OCI-LY7 (cell line): ENCODE results near the gene DLX5. TPM values are rescaled to one million over a fixed set of nuclear protein-coding genes. Genes with fewer than 3 reads are reported as not detected.

Experiments
- BruUV-seq: library from RNA; stranded (reverse); fragments of 400-500 nt; replicated peaks from 2 replicates; lab custom pipeline; 2021; lab: Mats Ljungman, UMichigan
- CTCF ChIA-PET: fragments of 300-600 bp; sonication (Branson Sonifier 250); formaldehyde crosslinking; loops from one replicate; lab custom pipeline; 2022; ENCODE audit warnings: antibody characterized with exemption; ENCODE audit not compliant: unreplicated experiment; lab: Charles Lee
- POLR2A ChIA-PET: fragments of 300-600 bp; sonication (Branson Sonifier 250); formaldehyde crosslinking; loops from one replicate; lab custom pipeline; 2022; ENCODE audit warnings: antibody characterized with exemption; lab: Charles Lee
- DNase-seq: peaks from one replicate; pipeline ENCODE4 v3.0.0-alpha.2; 2015; ENCODE audit warnings: low spot score
- H2AFZ ChIP-seq: fragments of 200-600 bp; sonication (generic), shearing (Covaris generic); 2 replicates; pipeline ENCODE4 v1.6.1; 2014; ENCODE audit warnings: mild to moderate bottlenecking, antibody characterized with exemption, low read length, moderate library complexity
- H3K27ac ChIP-seq: fragments of 200-600 bp; sonication (generic); 2 replicates; pipeline ENCODE4 v1.5.1; 2014; ENCODE audit warnings: mixed run types, low read depth, mild to moderate bottlenecking, moderate library complexity, low read length, inconsistent platforms; ENCODE audit not compliant: poor library complexity, severe bottlenecking
- H3K36me3 ChIP-seq: fragments of 200-600 bp; sonication (generic); 2 replicates; pipeline ENCODE4 v1.6.1; 2014; ENCODE audit warnings: mild to moderate bottlenecking, antibody characterized with exemption, low read length, moderate library complexity, mixed read lengths; ENCODE audit not compliant: insufficient read depth
- H3K4me1 ChIP-seq: fragments of 200-600 bp; sonication (generic); 2 replicates; pipeline ENCODE4 v1.5.1; 2014; ENCODE audit warnings: mild to moderate bottlenecking, low read length; ENCODE audit not compliant: insufficient read depth, poor library complexity, severe bottlenecking
- H3K4me2 ChIP-seq: fragments of 200-600 bp; sonication (generic); 2 replicates; pipeline ENCODE4 v1.6.1; 2014; ENCODE audit warnings: mild to moderate bottlenecking, low read length
- H3K4me3 ChIP-seq: fragments of 200-600 bp; sonication (generic); 2 replicates; pipeline ENCODE4 v1.5.1; 2014; ENCODE audit warnings: mild to moderate bottlenecking, low read depth, low read length; ENCODE audit not compliant: poor library complexity, severe bottlenecking
- H3K79me2 ChIP-seq: fragments of 200-600 bp; sonication (generic); 2 replicates; pipeline ENCODE4 v1.6.1; 2016; ENCODE audit warnings: low read depth, mild to moderate bottlenecking, low read length, moderate library complexity, mixed read lengths; ENCODE audit not compliant: insufficient read depth
- H3K9me2 ChIP-seq: fragments of 200-600 bp; sonication (generic); 2 replicates; pipeline ENCODE4 v1.6.1; 2016; ENCODE audit warnings: mild to moderate bottlenecking, low read length, mixed read lengths; ENCODE audit not compliant: insufficient read depth
- H3K9me3 ChIP-seq: fragments of 200-600 bp; sonication (generic); 2 replicates; pipeline ENCODE4 v1.6.1; 2014; ENCODE audit warnings: mild to moderate bottlenecking, mixed run types, low read length, mixed read lengths
- H4K20me1 ChIP-seq: fragments of 200-600 bp; sonication (generic); 2 replicates; pipeline ENCODE4 v1.6.1; 2014; ENCODE audit warnings: mild to moderate bottlenecking, antibody characterized with exemption, low read length, moderate library complexity, mixed read lengths; ENCODE audit not compliant: insufficient read depth
- EZH2phosphoT487 ChIP-seq: fragments of 200-600 bp; sonication (generic); IDR thresholded peaks from 2 replicates; pipeline ENCODE4 v1.6.1; 2018; ENCODE audit warnings: low read depth, borderline replicate concordance, mild to moderate bottlenecking, mixed run types, antibody characterized with exemption, low read length, moderate library complexity, mixed read lengths
- intact Hi-C: fragments of 100-400 bp; cut with micrococcal nuclease; formaldehyde crosslinking; loops from one replicate; pipeline ENCODE4 v1.10.0; 2022; ENCODE audit not compliant: unreplicated experiment
- total RNA-seq, 2 experiments: library from RNA; depleted of rRNA in 1 of 2; stranded (reverse); fragments of >200 nt in 1 of 2; shearing (Covaris generic) in 1 of 2; gene quantifications; 2 replicates each; pipeline ENCODE4 v1.2.3, GENCODE V29; 2014 to 2022
- TF ChIP-seq, protein P1 (sequence below): fragments of 200-600 bp; sonication (generic); conservative IDR thresholded peaks from 2 replicates; pipeline ENCODE4 v1.5.1; 2014; ENCODE audit warnings: mild to moderate bottlenecking, antibody characterized with exemption, low read length, moderate library complexity, mixed read lengths

Gene DLX5
- total RNA-seq, 2 experiments from 2014 or later: not detected

DNA sequence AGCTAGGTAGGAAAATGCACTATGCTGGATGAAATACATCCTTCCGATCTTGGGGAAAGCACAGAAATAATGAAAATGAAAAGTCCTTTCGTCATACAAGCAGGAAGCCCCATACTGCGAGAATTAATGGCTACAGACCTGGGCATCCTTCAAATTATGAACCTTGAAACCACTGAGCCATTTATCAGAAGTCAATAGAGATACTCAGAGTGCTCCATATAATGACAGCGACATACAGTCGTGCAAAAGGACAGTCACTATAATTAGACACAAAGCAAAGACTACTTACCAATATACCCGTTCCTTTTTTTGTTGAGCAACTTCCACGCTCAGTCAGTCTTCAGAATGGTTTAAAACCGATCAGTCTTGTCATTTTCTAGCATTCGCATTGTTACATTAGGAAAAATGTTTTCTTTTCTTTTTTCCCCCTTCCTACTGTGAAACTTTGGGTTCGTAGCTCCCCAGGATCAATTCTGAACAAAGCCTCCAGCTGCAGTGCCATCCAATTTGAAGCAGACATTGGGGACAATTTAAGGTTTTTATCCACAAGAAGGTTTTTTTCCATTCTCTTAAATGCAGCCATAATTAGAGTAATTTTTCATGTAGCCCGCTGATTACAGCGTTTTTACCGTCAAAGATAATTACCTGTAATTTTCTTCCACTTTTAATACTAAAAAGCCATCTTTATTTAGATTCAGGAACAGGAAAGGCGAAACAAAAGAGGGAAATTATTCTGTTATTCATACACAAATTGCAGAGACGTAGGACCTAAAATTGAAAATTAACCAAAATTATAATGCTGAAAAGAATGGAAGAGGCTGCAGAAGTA is 12.9 kb downstream of the DLX5 start:
- CTCF ChIA-PET: no interaction called here
- no peak overlapping the region for H2AFZ ChIP-seq
- no peak overlapping the region for H3K4me2 ChIP-seq
- H3K4me1 ChIP-seq: no peaks in the 10 kb centered on the region
- BruUV-seq: no TSS peak
- no peaks in the 10 kb centered on the region for H3K36me3 ChIP-seq
- no peak overlapping the region for H3K27ac ChIP-seq
- POLR2A ChIA-PET: no interaction called here
- no peaks in the 10 kb centered on the region for H3K79me2 ChIP-seq
- no peaks in the 10 kb centered on the region for H3K9me3 ChIP-seq
- TF ChIP-seq EZH2phosphoT487: no peak
- TF ChIP-seq, protein P1, sequence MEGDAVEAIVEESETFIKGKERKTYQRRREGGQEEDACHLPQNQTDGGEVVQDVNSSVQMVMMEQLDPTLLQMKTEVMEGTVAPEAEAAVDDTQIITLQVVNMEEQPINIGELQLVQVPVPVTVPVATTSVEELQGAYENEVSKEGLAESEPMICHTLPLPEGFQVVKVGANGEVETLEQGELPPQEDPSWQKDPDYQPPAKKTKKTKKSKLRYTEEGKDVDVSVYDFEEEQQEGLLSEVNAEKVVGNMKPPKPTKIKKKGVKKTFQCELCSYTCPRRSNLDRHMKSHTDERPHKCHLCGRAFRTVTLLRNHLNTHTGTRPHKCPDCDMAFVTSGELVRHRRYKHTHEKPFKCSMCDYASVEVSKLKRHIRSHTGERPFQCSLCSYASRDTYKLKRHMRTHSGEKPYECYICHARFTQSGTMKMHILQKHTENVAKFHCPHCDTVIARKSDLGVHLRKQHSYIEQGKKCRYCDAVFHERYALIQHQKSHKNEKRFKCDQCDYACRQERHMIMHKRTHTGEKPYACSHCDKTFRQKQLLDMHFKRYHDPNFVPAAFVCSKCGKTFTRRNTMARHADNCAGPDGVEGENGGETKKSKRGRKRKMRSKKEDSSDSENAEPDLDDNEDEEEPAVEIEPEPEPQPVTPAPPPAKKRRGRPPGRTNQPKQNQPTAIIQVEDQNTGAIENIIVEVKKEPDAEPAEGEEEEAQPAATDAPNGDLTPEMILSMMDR: no peak
- H4K20me1 ChIP-seq: no peaks in the 10 kb centered on the region
- intact Hi-C loops: no loop called here
- H3K4me3 ChIP-seq: no peak overlapping the region
- H3K9me2 ChIP-seq: no peaks in the 10 kb centered on the region
- DNase-seq: no peak

DNA sequence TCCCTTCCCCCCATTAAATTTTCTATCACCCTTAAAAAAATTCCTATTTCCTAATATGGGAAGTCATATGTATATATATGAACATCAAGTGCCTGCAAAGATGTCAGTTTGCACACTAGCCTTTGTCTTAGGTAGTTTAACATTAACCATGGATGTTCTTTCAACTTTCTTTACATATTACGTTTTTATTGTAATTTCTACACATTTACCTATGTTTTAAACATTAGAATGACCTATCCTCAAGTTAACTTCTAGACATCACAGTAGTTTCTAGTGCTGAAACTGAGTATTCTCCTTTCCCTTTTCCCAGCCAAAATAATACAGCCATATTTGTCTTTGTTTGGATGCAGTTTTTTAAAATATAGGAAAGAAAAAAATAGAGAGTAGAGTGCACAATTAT is 13.5 kb downstream of the DLX5 start:
- H3K9me2 ChIP-seq: no peaks in the 10 kb centered on the region
- no peaks in the 10 kb centered on the region for H3K36me3 ChIP-seq
- no peak overlapping the region for H3K4me2 ChIP-seq
- CTCF ChIA-PET: no interaction called here
- no peak overlapping the region for H2AFZ ChIP-seq
- H3K4me1 ChIP-seq: no peaks in the 10 kb centered on the region
- no peak overlapping the region for H3K4me3 ChIP-seq
- TF ChIP-seq EZH2phosphoT487: no peak
- TF ChIP-seq, protein P1: no peak
- intact Hi-C loops: no loop called here
- H3K79me2 ChIP-seq: no peaks in the 10 kb centered on the region
- H4K20me1 ChIP-seq: no peaks in the 10 kb centered on the region
- no TSS peak for BruUV-seq
- POLR2A ChIA-PET: no interaction called here
- no peak overlapping the region for H3K27ac ChIP-seq
- no peaks in the 10 kb centered on the region for H3K9me3 ChIP-seq
- no peak for DNase-seq
